ENCODE data around the gene LYSMD2.
"Not testable (repeated sequence)": the region's sequence is repeated elsewhere in the genome, so short reads cannot be mapped to it uniquely, and the experiment has no call there.

LYSMD2 gene, protein sequence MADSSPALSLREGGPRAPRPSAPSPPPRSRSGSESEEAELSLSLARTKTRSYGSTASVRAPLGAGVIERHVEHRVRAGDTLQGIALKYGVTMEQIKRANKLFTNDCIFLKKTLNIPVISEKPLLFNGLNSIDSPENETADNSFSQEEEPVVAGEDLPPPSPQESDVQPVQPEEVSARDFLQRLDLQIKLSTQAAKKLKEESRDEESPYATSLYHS

DNA sequence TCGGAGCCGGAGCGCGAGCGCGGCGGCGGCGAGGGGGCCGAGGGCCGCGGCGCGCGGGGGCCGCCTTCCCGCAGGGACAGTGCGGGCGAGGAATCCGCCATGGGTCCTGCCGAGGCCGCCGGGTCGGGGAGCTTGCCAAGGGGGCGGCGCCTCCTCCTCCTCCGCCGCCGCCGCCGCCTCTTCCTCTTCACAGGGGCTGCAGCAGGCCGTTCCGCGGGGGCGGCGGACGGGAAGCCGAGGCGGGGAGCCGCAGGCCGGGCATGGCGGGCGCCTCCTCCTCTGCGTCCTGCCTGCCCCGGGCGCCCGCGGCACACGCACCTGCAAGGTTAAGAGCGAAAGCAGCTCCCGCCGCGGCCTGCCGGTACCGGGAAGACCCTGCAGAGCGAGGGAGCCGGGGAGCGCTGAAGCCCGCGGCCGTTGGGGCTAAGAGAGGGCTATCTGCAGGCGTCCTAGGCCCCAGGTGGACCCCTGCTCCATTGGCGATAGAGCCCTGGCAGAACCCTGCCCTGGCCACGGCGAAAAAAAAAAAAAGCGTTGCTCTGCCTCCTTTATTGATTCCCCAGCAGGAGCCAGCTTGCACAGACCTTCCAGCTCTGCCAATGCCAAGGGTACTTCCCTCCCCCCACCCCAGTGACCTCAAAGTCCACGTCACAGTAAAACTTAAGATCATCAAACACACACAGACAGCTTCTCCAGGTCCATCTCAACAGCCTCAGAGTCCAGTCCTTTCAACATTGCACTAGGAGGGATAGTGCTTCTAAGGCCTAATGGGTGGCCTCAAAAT is at the start of gene LYSMD2:
LYSMD2 (minus strand) TSS at position 134 of the 784 bp plus-strand sequence; CDS start at position 101, 33 bp downstream.
- DNase-seq: no peak

DNA sequence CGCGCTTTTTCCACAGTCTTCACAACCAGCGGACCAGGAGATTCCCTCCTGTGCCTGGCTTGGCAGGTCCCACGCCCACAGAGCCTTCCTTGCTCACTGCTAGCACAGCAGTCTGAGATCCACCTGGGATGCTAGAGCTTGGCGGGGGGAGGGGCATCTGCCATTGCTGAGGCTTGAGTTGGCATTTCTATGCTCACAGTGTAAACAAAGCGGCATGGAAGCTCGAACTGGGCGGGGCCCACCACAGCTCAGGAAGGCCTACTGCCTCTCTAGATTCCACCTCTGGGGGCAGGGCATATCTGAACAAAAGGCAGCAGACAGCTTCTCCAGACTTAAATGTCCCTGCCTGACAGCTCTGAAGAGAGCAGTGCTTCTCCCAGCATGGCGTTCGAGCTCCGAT is 49.7 kb upstream of the LYSMD2 start:
- not testable (repeated sequence) for DNase-seq

DNA sequence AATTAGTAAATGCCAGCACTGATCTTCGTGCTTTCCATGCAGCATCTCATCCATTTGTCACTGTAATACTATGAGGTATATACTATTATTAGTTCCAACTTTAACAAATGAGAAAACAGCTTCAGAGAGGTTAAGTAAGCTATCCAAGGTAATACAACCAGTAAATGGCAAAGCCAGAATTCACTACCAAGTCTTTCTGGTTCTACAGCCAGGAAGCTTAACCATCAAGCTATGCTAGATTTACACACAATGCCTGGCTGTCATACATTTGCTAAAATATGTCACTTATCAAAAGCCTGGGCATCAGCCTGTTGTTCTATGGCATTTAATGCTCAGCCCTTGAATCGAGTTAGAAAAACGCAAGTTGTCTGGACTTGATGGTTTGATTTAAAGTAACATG is 46.5 kb upstream of the LYSMD2 start:
- no peak for DNase-seq

DNA sequence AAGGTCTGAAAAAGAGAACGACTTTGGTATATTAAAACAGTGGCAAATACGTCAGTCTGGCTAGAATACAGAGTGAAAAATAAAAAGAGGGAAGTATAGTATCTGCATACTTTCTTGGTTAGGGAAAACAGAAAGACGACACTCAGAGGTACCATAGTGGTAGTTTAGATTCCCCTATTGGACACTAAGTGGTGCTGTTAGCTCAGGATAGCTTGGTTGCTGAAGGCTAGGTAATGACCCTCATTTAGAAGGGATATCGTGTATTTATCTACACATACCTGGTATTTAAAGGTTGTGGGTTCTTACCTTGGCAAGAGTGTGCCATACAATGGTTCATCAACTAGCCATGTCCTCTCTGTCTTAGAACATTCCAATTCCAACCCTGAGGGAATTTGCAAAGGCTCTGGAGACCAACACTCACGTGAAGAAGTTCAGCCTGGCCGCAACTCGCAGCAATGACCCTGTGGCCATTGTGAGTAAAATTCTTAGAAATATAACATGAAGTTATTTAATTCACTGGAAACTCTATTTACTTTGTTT is 45.0 kb upstream of the LYSMD2 start:
- DNase-seq: no peak

DNA sequence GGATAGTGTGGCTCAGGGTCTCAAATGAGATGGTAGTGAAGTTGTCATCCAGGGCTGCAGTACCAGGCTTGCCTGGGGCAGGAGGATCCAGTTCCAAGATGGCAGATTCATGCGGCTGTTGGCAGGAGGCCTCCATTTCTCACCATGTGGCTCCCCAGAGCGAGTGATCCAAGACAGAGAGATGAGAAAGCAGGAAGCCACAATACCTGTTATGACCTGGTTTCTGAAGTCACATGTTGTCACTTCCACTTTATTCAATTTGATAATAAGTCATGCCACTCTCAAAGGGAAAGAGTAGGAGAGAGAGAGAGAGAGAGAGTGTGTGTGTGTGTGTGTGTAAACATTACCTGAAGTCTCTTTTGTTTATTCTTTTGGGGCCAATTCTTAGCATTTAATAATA is 44.1 kb upstream of the LYSMD2 start:
- no peak for DNase-seq

DNA sequence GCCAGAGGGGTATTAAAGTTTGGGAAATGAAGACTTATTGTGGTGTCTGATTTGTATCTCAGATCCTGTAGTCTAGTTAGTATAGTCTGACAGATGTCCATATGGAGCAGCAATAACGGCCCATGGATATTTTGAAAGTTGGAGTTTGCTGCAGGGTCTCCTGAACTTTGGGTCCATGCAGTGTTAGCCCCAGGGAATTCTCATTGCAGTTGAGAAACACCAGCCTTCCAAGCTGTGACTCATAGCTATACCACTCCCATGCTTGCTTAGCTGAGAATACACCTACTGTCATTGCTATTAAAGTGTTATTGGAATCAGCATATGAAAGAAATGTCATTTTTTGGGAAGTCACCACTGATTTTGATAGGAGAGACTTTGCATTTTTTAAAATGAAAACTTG is 43.2 kb upstream of the LYSMD2 start:
- no peak for DNase-seq

DNA sequence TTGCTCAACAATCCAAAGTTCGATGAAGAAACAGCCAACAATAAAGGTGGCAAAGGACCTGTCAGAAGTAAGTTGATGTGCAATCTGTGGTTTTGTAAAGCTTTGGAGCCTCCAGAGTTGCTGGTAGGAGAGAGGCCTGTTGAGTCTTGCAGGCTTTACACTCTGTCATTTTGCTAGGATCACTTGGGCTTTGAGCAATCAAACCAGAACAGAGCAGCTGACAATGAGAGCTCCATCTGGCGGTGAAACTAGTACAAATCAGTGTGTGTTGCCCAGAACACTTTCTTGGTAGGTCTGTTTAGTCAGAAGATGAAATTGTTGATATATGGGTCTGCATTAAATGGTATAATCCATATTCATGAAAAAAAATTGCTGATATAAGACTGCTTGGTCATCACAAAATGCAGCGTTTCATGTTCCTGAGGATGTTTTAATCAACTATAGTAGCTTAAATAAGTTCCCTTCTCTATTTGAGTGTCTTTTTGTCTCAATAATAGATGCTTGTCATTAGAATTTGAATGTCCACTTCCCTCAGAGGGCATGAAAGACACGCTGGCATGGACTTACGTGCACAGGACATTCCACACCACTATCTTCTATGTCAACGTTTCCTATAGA is 39.6 kb upstream of the LYSMD2 start:
- DNase-seq: peak; percentile 49

DNA sequence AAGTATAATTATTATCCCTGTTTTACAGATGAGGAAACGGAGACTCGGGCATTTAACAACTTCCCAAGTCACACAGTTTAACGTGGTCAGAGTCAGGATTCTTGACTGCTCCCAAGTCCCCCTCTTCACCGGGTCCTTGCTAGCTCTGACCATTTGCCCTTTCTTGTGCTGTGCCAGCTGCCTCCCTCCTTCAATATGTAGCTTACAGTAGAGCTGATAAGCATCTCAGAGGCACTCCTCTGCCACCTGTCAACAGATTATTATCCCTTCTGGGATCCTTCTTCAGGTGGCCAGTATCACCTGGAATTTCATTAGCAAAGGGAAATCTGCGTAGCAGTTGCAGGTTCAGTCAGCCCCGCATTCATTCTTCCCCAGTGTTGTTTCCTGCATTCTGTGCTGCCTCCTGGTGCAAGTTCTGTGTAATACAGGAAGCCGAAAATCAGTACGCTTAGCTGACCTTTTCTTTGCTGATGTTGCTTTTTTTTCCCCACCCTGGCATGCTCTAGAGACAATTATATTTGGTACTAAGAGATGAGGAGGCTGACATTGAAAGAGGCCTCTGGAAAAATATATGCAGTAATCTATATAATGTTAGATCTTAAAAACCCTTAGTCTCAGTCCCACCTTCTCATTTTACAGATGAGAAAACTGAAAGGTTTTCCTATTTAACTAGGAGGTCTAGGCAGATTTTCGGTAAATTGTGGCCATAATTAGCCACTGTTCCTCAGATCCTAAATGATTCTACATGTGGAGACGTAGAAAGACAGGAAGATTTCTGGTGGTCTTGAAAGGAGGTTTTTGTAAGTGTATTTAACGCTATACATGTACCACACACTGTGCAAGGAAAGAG is 38.7 kb upstream of the LYSMD2 start:
- no peak for DNase-seq

DNA sequence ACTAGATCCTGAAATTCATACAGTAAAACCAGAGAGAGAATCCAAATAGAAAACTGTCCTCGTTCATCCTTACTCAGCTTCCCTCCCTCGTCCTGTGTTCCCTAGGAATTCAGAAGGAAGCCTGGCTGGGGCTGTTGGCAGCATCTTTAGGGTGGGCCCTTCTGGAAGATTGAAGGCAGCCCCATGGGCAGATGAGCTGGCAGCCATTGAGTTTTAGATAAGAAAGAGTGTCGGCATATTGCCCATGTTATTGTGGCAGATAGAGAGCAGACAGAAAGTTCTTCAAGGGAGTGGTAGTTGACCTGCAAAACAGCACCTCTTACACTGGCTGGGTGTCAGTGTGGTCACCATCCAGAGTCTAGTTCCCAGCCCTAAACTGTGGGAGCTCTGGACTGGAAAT is 37.5 kb upstream of the LYSMD2 start:
- no peak for DNase-seq

- no peak for DNase-seq
Measured at GRCh38 chr15:51771773-51772172, 34.3 kb upstream of the LYSMD2 start.

DNA sequence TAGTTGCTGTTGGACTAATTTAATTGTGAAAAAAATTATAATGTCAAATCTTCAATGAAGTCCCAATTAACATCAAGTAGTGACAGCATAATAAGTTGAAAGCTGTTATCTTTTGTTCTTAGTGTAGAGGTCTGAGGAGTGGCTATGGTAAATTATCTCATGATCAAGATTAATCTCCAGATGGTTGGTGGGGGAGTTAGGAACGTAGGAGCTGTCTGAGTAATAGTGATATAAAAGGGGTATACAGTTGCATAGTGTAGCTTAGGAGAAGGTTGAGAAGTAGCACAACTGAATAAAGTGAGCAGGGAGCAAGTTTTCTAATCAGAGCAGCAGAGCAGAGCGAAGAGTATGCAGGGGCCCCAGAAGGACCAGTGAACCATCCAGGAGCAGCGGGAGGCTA is 33.4 kb upstream of the LYSMD2 start:
- DNase-seq: no peak

GRCh38 chr15:51768018-51768417 is 30.6 kb upstream of the LYSMD2 start:
- DNase-seq: no peak

GRCh38 chr15:51766341-51766740 is 28.9 kb upstream of the LYSMD2 start:
- no peak for DNase-seq

- DNase-seq: no peak
Measured at GRCh38 chr15:51765751-51766150, 28.3 kb upstream of the LYSMD2 start.

GRCh38 chr15:51760805-51761204 is 23.4 kb upstream of the LYSMD2 start:
- no peak for DNase-seq

GRCh38 chr15:51759557-51760070 is 22.2 kb upstream of the LYSMD2 start:
- no peak for DNase-seq

DNA sequence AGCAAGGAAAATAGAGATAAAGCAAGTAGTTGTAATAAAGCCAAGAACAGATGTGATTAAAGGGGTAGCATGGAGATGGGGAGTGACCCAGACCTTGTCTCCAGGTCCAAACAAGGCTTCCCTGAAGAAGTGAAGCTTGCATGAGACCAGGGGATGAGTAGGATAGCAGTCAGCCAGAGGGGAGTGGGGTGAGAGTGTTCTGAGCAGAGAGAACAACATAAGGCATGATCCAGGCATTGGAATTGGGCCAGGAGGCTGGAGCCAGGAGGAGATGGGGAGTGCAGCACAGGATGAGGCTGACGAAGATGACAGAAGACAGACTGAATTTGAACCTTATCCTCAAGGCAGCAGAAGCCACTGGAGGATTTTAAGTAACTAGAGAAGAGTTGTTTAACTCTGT is 21.2 kb upstream of the LYSMD2 start:
- DNase-seq: no peak

DNA sequence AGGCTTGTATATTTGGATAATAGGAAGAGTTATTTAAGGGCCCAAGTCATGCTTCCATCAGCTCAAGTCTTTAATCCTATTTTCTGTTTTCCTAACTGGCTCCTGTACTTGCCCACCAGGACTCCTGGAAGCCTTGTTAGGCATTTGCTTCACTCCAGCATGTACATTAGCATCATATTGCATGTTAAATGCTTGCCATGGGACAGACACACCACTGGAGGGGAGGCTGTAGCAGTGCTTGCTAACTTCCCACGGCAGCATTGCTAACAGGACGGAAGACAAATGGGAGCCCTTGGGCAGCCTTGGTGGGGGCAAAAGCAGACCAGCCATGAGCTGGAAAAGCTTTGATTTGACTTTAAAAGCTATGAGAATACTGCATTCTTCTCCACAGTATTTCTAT is 20.0 kb upstream of the LYSMD2 start:
- DNase-seq: no peak

- no peak for DNase-seq
Measured at GRCh38 chr15:51756482-51756881, 19.0 kb upstream of the LYSMD2 start.

DNA sequence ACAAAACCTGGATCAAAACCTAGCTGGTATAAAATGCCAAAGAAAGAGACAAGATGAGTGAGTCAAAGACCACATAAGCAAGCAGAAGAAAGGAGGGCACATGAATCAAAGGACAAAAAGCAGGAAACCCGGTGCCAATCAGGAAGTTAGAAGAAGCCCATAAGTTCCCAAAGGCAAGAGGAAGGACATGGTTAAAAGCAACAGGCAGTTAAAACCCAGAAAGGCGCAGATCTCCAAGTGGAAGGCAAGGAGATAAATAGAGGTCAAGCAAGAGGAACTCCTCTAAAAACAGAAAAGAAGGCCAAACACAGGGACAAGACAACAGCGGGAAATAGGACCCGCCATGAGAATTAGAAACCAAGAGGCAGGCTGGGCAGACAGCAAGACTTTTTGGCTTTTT is 18.3 kb upstream of the LYSMD2 start:
- no peak for DNase-seq

- DNase-seq: no peak
Measured at GRCh38 chr15:51754267-51754666, 16.8 kb upstream of the LYSMD2 start.

- DNase-seq: no peak
Measured at GRCh38 chr15:51752888-51753287, 15.4 kb upstream of the LYSMD2 start.

Data from NCI-H1436 (cell line).